IMR-90 (cell line): Measurements from ENCODE around the gene RPS23. TPM values are rescaled to one million over a fixed set of nuclear protein-coding genes. Genes with fewer than 3 reads are reported as not detected.

Experiments used
- ATAC-seq: fragments of 200-7000 bp; cut with Tn5 transposase; 2 replicates; pipeline ENCODE4 v1.9.1; 2020; ENCODE audit warnings: low read depth, mild to moderate bottlenecking, moderate library complexity
- BruUV-seq: library from RNA; stranded (reverse); fragments of 400-500 nt; replicated peaks from 2 replicates; lab custom pipeline; 2021; lab: Mats Ljungman, UMichigan
- CTCF ChIA-PET: fragments of 300-600 bp; formaldehyde crosslinking; extraction: SDS; loops from one replicate; lab custom pipeline; 2021; ENCODE audit warnings: antibody characterized with exemption; lab: Yijun Ruan, JAX
- POLR2A ChIA-PET: fragments of 300-600 bp; sonication (Branson Sonifier 250); formaldehyde crosslinking; loops from one replicate; lab custom pipeline; 2022; ENCODE audit warnings: antibody characterized with exemption; ENCODE audit not compliant: unreplicated experiment; lab: Charles Lee
- DNase-seq: peaks from one replicate; pipeline ENCODE4 v3.0.0; 2013
- H2AFZ ChIP-seq: replicated peaks from 2 replicates; pipeline ENCODE3; 2013; ENCODE audit warnings: low read length, mild to moderate bottlenecking; ENCODE audit not compliant: poor library complexity
- H2AK5ac ChIP-seq: 2 replicates; pipeline ENCODE4 v1.6.1; 2013; ENCODE audit warnings: low read depth, low read length, inconsistent platforms
- H2AK9ac ChIP-seq: replicated peaks from 2 replicates; pipeline ENCODE3; 2013; ENCODE audit warnings: mild to moderate bottlenecking, low read depth, low read length, moderate library complexity; ENCODE audit not compliant: poor library complexity
- H2BK120ac ChIP-seq: 2 replicates; pipeline ENCODE4 v1.6.1; 2013; ENCODE audit warnings: low read depth, low read length, inconsistent platforms
- H2BK15ac ChIP-seq: 3 replicates; pipeline ENCODE4 v1.6.1; 2013; ENCODE audit warnings: low read depth, low read length, inconsistent platforms
- H2BK20ac ChIP-seq: 2 replicates; pipeline ENCODE4 v1.6.1; 2013; ENCODE audit warnings: low read depth, mild to moderate bottlenecking, inconsistent platforms, low read length, moderate library complexity
- H2BK5ac ChIP-seq: 2 replicates; pipeline ENCODE4 v1.6.1; 2013; ENCODE audit warnings: mild to moderate bottlenecking, low read depth, low read length, inconsistent platforms; ENCODE audit not compliant: poor library complexity, severe bottlenecking
- H3K14ac ChIP-seq: replicated peaks from 2 replicates; pipeline ENCODE4 v1.6.1; 2013; ENCODE audit warnings: low read depth, low read length, inconsistent platforms
- H3K18ac ChIP-seq: 2 replicates; pipeline ENCODE4 v1.6.1; 2013; ENCODE audit warnings: low read depth, low read length, control low read depth
- H3K23ac ChIP-seq: 2 replicates; pipeline ENCODE4 v1.6.1; 2013; ENCODE audit warnings: low read depth, low read length, inconsistent platforms
- H3K27ac ChIP-seq: 2 replicates; pipeline ENCODE4 v1.5.1; 2013; ENCODE audit warnings: mild to moderate bottlenecking, control low read depth, low read length; ENCODE audit not compliant: insufficient read depth
- H3K27me3 ChIP-seq: 2 replicates; pipeline ENCODE4 v1.6.1; 2013; ENCODE audit warnings: low read length; ENCODE audit not compliant: control insufficient read depth, insufficient read depth
- H3K36me3 ChIP-seq: 2 replicates; pipeline ENCODE4 v1.6.1; 2013; ENCODE audit warnings: low read length, mixed read lengths; ENCODE audit not compliant: control insufficient read depth, insufficient read depth
- H3K4ac ChIP-seq: 2 replicates; pipeline ENCODE4 v1.6.1; 2013; ENCODE audit warnings: low read depth, low read length, inconsistent platforms
- H3K4me1 ChIP-seq: 2 replicates; pipeline ENCODE4 v1.6.1; 2013; ENCODE audit warnings: low read length, mixed read lengths; ENCODE audit not compliant: control insufficient read depth, insufficient read depth
- H3K4me2 ChIP-seq: 2 replicates; pipeline ENCODE4 v1.6.1; 2013; ENCODE audit warnings: low read depth, mild to moderate bottlenecking, control low read depth, low read length, moderate library complexity
- H3K4me3 ChIP-seq: 2 replicates; pipeline ENCODE4 v1.5.1; 2013; ENCODE audit warnings: low read depth, mild to moderate bottlenecking, control low read depth, low read length, moderate library complexity; ENCODE audit not compliant: insufficient read depth
- H3K56ac ChIP-seq: 2 replicates; pipeline ENCODE4 v1.6.1; 2013; ENCODE audit warnings: low read length, inconsistent platforms; ENCODE audit not compliant: insufficient read depth; ENCODE audit errors: extremely low read depth
- H3K79me1 ChIP-seq, 2 experiments: 2 replicates each; pipeline ENCODE4 v1.6.1; 2013; ENCODE audit warnings: low read length in 2 of 2, inconsistent platforms in 1 of 2, low read depth in 1 of 2
- H3K9ac ChIP-seq: 2 replicates; pipeline ENCODE4 v1.6.1; 2013; ENCODE audit warnings: low read depth, low read length, control low read depth
- H3K9me1 ChIP-seq: 2 replicates; pipeline ENCODE4 v1.6.1; 2013; ENCODE audit warnings: low read length, inconsistent platforms; ENCODE audit not compliant: insufficient read depth
- H3K9me3 ChIP-seq: 2 replicates; pipeline ENCODE4 v1.6.1; 2013; ENCODE audit warnings: low read length; ENCODE audit not compliant: control insufficient read depth, insufficient read depth
- H4K20me1 ChIP-seq: 2 replicates; pipeline ENCODE4 v1.6.1; 2013; ENCODE audit warnings: low read length, inconsistent platforms; ENCODE audit not compliant: insufficient read depth
- H4K5ac ChIP-seq: 2 replicates; pipeline ENCODE4 v1.6.1; 2013; ENCODE audit warnings: mild to moderate bottlenecking, low read depth, low read length, control low read depth
- H4K8ac ChIP-seq, 2 experiments: 2 replicates each; pipeline ENCODE4 v1.6.1; 2013; ENCODE audit warnings: low read depth in 2 of 2, low read length in 2 of 2, control low read depth in 1 of 2, inconsistent platforms in 1 of 2
- H4K91ac ChIP-seq: 2 replicates; pipeline ENCODE4 v1.6.1; 2013; ENCODE audit warnings: low read depth, low read length, inconsistent platforms; ENCODE audit not compliant: insufficient read depth
- FOS ChIP-seq: fragments of 150-350 bp; IDR thresholded peaks from 2 replicates; pipeline ENCODE4 v1.6.1; 2016; ENCODE audit warnings: low read depth, low read length
- NFE2L2 ChIP-seq: fragments of 150-350 bp; IDR thresholded peaks from 2 replicates; pipeline ENCODE4 v1.6.1; 2016; ENCODE audit warnings: low read depth, mild to moderate bottlenecking, low read length
- POLR2A ChIP-seq: IDR thresholded peaks from 2 replicates; pipeline ENCODE4 v1.6.1; 2012; ENCODE audit warnings: mild to moderate bottlenecking, low read depth, low read length
- RAD21 ChIP-seq: IDR thresholded peaks from 2 replicates; pipeline ENCODE4 v1.6.1; 2012; ENCODE audit warnings: low read length, improper control_type of control experiment
- RFX5 ChIP-seq: IDR thresholded peaks from 2 replicates; pipeline ENCODE4 v1.8.0; 2012; ENCODE audit warnings: low read depth, mild to moderate bottlenecking, low read length, moderate library complexity
- SMC3 ChIP-seq: fragments of 150-350 bp; IDR thresholded peaks from 2 replicates; pipeline ENCODE4 v1.6.1; 2016; ENCODE audit warnings: low read depth, mild to moderate bottlenecking, antibody characterized with exemption, low read length, moderate library complexity
- WGBS, 2 experiments: methylation state at CpG; one replicate each; pipeline versions ENCODE4 v1.1.5 to v1.1.7; 2013; ENCODE audit warnings: missing lambda C conversion rate in 2 of 2; ENCODE audit not compliant: insufficient read length in 1 of 2; ENCODE audit errors: extremely low coverage in 2 of 2; 5-methylcytosine and 5-hydroxymethylcytosine counted together
- dilution Hi-C: fragments of 300-500 bp; cut with HindIII; formaldehyde crosslinking; loops from one replicate; pipeline ENCODE4 v1.14.3; 2018; ENCODE audit warnings: low sequenced_read_pairs; ENCODE audit not compliant: unreplicated experiment
- in situ Hi-C: fragments of 300-500 bp; cut with MboI; formaldehyde crosslinking; loops from 3 replicates; pipeline ENCODE4 v1.14.3; 2019; ENCODE audit warnings: low sequenced_read_pairs, inconsistent platforms, mixed read lengths
- intact Hi-C: fragments of 100-400 bp; cut with micrococcal nuclease; formaldehyde crosslinking; loops from 2 replicates; pipeline ENCODE4 v1.10.0; 2022
- polyA plus RNA-seq, 3 experiments: library from polyadenylated mRNA; depleted of rRNA; stranded (reverse); fragments of >200 nt; gene quantifications; 2 replicates each; pipeline ENCODE4 v1.2.3, GENCODE V29; 2012; ENCODE audit warnings: low replicate concordance in 1 of 3
- total RNA-seq: library from RNA; depleted of rRNA; stranded (reverse); fragments of >200 nt; gene quantifications from 2 replicates; pipeline ENCODE4 v1.2.3, GENCODE V29; 2012
- TF ChIP-seq, protein P1 (sequence below): conservative IDR thresholded peaks from 2 replicates; pipeline ENCODE4 v1.5.1; 2012; ENCODE audit warnings: mild to moderate bottlenecking, low read depth, low read length, improper control_type of control experiment

RPS23 gene
- total and polyA plus RNA-seq, 2 of the 4 experiments (the other 2 are of a cell fraction): 3,186 to 3,318 TPM

DNA sequence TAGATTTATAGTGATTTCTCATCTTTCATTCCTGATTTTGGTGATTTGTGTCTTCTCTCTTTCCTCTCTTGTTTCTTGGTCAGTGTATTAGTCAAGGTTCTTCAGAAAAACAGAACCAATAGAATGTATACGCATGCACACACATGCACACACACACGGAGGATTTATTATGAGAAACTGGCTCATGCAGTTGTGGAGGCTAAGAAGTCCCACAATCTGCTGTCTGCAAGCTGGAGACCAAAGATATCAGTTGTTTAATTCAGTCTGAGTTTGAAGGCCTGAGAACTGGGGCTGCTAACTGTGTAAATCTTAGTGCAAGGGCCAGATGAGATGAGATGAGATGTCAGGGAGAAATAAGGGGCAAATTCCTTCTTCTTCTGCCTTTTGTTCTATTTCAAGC, 5.7 kb upstream of the RPS23 start:
- Histone ChIP-seq H3K9ac (no peak overlapping the region), H3K36me3 (no peaks in the 10 kb centered on the region), H2BK120ac (no peak overlapping the region), H2BK20ac (no peak overlapping the region), H3K27ac (no peak overlapping the region), H3K56ac (no peak overlapping the region), H3K9me3 (no peaks in the 10 kb centered on the region), H4K91ac (no peak overlapping the region), H3K9me1 (no peaks in the 10 kb centered on the region; the same call in 1 of the 2 replicates), H2AFZ (no peak overlapping the region), H4K8ac (no peak overlapping the region), H3K23ac (no peak overlapping the region), H3K4me1 (no peaks in the 10 kb centered on the region), H3K14ac (no peak overlapping the region), H3K79me1 (peaks cover 9 to 19% of the 10 kb centered on the region in 2 experiments; a peak in 3 of 4 replicates), H3K27me3 (no peaks in the 10 kb centered on the region), H3K18ac (no peak overlapping the region), H4K20me1 (no peaks in the 10 kb centered on the region), H2BK15ac (no peak overlapping the region), H4K5ac (no peak overlapping the region), H3K4me3 (no peak overlapping the region), H2AK5ac (no peak overlapping the region), H2BK5ac (no peak overlapping the region), H2AK9ac (no peak overlapping the region), H3K4me2 (no peak overlapping the region), H3K4ac (no peak overlapping the region)
- POLR2A ChIA-PET: no interaction called here
- in situ Hi-C loops (no loop called here), intact Hi-C loops (no loop called here), dilution Hi-C loops (no loop called here)
- CTCF ChIA-PET: interaction anchor here (1.2 kb wide), 1 partner anchor 25 kb away, joined by 5 read pairs; no protein-coding TSS in a partner anchor
- WGBS, 2 experiments: 100% methylated on average over 1 of the region's 2 CpGs; no CpG with 5 or more reads in 1 of the 2 experiments
- ATAC-seq (no peak), DNase-seq (no peak)
- BruUV-seq: no TSS peak
- TF ChIP-seq NFE2L2 (no peak), POLR2A (no peak), SMC3 (no peak), RAD21 (no peak), FOS (no peak), RFX5 (no peak)
- TF ChIP-seq, protein P1, sequence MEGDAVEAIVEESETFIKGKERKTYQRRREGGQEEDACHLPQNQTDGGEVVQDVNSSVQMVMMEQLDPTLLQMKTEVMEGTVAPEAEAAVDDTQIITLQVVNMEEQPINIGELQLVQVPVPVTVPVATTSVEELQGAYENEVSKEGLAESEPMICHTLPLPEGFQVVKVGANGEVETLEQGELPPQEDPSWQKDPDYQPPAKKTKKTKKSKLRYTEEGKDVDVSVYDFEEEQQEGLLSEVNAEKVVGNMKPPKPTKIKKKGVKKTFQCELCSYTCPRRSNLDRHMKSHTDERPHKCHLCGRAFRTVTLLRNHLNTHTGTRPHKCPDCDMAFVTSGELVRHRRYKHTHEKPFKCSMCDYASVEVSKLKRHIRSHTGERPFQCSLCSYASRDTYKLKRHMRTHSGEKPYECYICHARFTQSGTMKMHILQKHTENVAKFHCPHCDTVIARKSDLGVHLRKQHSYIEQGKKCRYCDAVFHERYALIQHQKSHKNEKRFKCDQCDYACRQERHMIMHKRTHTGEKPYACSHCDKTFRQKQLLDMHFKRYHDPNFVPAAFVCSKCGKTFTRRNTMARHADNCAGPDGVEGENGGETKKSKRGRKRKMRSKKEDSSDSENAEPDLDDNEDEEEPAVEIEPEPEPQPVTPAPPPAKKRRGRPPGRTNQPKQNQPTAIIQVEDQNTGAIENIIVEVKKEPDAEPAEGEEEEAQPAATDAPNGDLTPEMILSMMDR: no peak
